CD4-positive, CD25-positive, alpha-beta regulatory T cell (primary cell): ENCODE data around the gene CCNQ. TPM values are rescaled to one million over a fixed set of nuclear protein-coding genes. Genes with fewer than 3 reads are reported as not detected.
A peak's percentile ranks its signal among the peaks of the same experiment; 100 is the strongest.

Experiments
- ATAC-seq, 2 donors: fragments of 150-1000 bp; cut with Tn5 transposase; one replicate each; pipeline ENCODE4 v1.10.0; 2021; ENCODE audit warnings: low read depth in 2 of 2, moderate number of reproducible peaks in 2 of 2, moderate library complexity in 1 of 2
- DNase-seq, 3 donors: peaks; one replicate each; pipeline versions ENCODE4 v3.0.0 to v3.0.0-alpha.2; 2012 to 2022; ENCODE audit warnings: mixed read lengths in 1 of 3
- H3K27ac ChIP-seq: one replicate; pipeline ENCODE4 v1.7.0; 2013; ENCODE audit warnings: mild to moderate bottlenecking, low read length; ENCODE audit not compliant: insufficient read depth, poor library complexity, severe bottlenecking
- H3K27me3 ChIP-seq: one replicate; pipeline ENCODE4 v1.7.0; 2013; ENCODE audit warnings: low read length; ENCODE audit not compliant: control insufficient read depth, insufficient read depth
- H3K36me3 ChIP-seq: one replicate; pipeline ENCODE4 v1.7.0; 2013; ENCODE audit warnings: mild to moderate bottlenecking, low read length, moderate library complexity; ENCODE audit not compliant: control insufficient read depth, insufficient read depth
- H3K4me1 ChIP-seq: 2 replicates; pipeline ENCODE4 v1.7.0; 2013; ENCODE audit warnings: mild to moderate bottlenecking, low read length; ENCODE audit not compliant: insufficient read depth, control insufficient read depth, poor library complexity, severe bottlenecking
- H3K4me3 ChIP-seq: one replicate; pipeline ENCODE4 v1.7.0; 2013; ENCODE audit warnings: low read depth, mild to moderate bottlenecking, low read length, moderate library complexity
- H3K9me3 ChIP-seq, 2 experiments: 1 replicate in 1 of 2; 2 replicates in 1 of 2; pipeline ENCODE4 v1.7.0; 2013; ENCODE audit warnings: low read length in 2 of 2, mild to moderate bottlenecking in 1 of 2, moderate library complexity in 1 of 2; ENCODE audit not compliant: control insufficient read depth in 2 of 2
- H3K27ac Mint-ChIP-seq, 3 donors: one replicate each; pipeline ENCODE4 v1.8.0; 2020 to 2022; ENCODE audit warnings: mild to moderate bottlenecking in 3 of 3, mixed read lengths in 3 of 3, moderate library complexity in 2 of 3
- H3K27me3 Mint-ChIP-seq: one replicate; pipeline ENCODE4 v1.8.0; 2022; ENCODE audit warnings: mild to moderate bottlenecking, mixed read lengths
- H3K36me3 Mint-ChIP-seq: one replicate; pipeline ENCODE4 v1.8.0; 2020; ENCODE audit warnings: mixed read lengths
- H3K4me1 Mint-ChIP-seq, 4 donors: one replicate each; pipeline ENCODE4 v1.8.0; 2020 to 2022; ENCODE audit warnings: mixed read lengths in 4 of 4, mild to moderate bottlenecking in 1 of 4
- H3K4me3 Mint-ChIP-seq, 4 donors: one replicate each; pipeline ENCODE4 v1.8.0; 2020 to 2022; ENCODE audit warnings: mild to moderate bottlenecking in 4 of 4, mixed read lengths in 4 of 4, moderate library complexity in 3 of 4
- H3K9me3 Mint-ChIP-seq, 7 donors: one replicate each; pipeline ENCODE4 v1.8.0; 2020 to 2022; ENCODE audit warnings: mixed read lengths in 7 of 7, mild to moderate bottlenecking in 3 of 7, moderate library complexity in 2 of 7
- polyA plus RNA-seq, 4 donors: library from polyadenylated mRNA; unstranded; fragments of 300-500 nt; fragmentation: Illumina TruSeq; gene quantifications; one replicate each; pipeline ENCODE4 v1.2.3, GENCODE V29; 2021
- total RNA-seq: library from RNA; stranded (reverse); gene quantifications from one replicate; pipeline ENCODE4 v1.2.3, GENCODE V29; 2022

Gene CCNQ
- total and polyA plus RNA-seq, 5 donors from 2014 or later: 23.8 to 78.4 (median 76.8) TPM

GRCh38 chrX:153595859-153596857 lies 2.8 kb downstream of the CCNQ start:
- Mint-ChIP-seq H3K4me3 (peak overlapping the region; percentile 11 to 84 (median 36)), H3K27me3 (no peaks in the 10 kb centered on the region), H3K4me1 (peaks cover 0 to 43% (median 14%) of the 10 kb centered on the region in 4 donors), H3K9me3 (no peaks in the 10 kb centered on the region), H3K36me3 (peaks cover 12% of the 10 kb centered on the region), H3K27ac (no peak overlapping the region)
- Histone ChIP-seq H3K4me3 (peak overlapping the region; percentile 73), H3K27ac (no peak overlapping the region), H3K9me3 (no peaks in the 10 kb centered on the region), H3K4me1 (peaks cover 18% of the 10 kb centered on the region), H3K36me3 (peaks cover 32% of the 10 kb centered on the region), H3K27me3 (no peaks in the 10 kb centered on the region)
- ATAC-seq (no peak), DNase-seq (no peak)

GRCh38 chrX:153595387-153595786 lies 3.6 kb downstream of the CCNQ start:
- no peaks in the 10 kb centered on the region for H3K27me3 Mint-ChIP-seq
- Histone ChIP-seq H3K9me3 (no peaks in the 10 kb centered on the region), H3K4me1 (peaks cover 13% of the 10 kb centered on the region), H3K27me3 (no peaks in the 10 kb centered on the region), H3K4me3 (no peak overlapping the region), H3K36me3 (peaks cover 32% of the 10 kb centered on the region), H3K27ac (no peak overlapping the region)
- H3K27ac Mint-ChIP-seq: no peak overlapping the region
- peaks cover 0 to 36% (median 14%) of the 10 kb centered on the region in 4 donors for H3K4me1 Mint-ChIP-seq
- DNase-seq (no peak), ATAC-seq (no peak)
- H3K9me3 Mint-ChIP-seq: no peaks in the 10 kb centered on the region
- H3K4me3 Mint-ChIP-seq: peak overlapping the region in 1 of 4 donors; percentile 10
- peaks cover 17% of the 10 kb centered on the region for H3K36me3 Mint-ChIP-seq

- DNase-seq (no peak), ATAC-seq (no peak)
- no peaks in the 10 kb centered on the region for H3K27me3 Mint-ChIP-seq
- Histone ChIP-seq H3K4me3 (no peak overlapping the region), H3K27me3 (no peaks in the 10 kb centered on the region), H3K4me1 (peaks cover 6% of the 10 kb centered on the region), H3K27ac (no peak overlapping the region), H3K36me3 (peaks cover 32% of the 10 kb centered on the region), H3K9me3 (no peaks in the 10 kb centered on the region)
- peaks cover 0 to 28% (median 11%) of the 10 kb centered on the region in 4 donors for H3K4me1 Mint-ChIP-seq
- no peaks in the 10 kb centered on the region for H3K9me3 Mint-ChIP-seq
- H3K36me3 Mint-ChIP-seq: peaks cover 17% of the 10 kb centered on the region
- H3K4me3 Mint-ChIP-seq: peak overlapping the region in 1 of 4 donors; percentile 52
- no peak overlapping the region for H3K27ac Mint-ChIP-seq
These were observed 5.0 kb downstream of the CCNQ start for GRCh38 chrX:153593811-153594500.

GRCh38 chrX:153592966-153593688 lies 5.8 kb downstream of the CCNQ start:
- H3K9me3 ChIP-seq: no peaks in the 10 kb centered on the region
- H3K27ac ChIP-seq: no peak overlapping the region
- peaks cover 38% of the 10 kb centered on the region for H3K36me3 ChIP-seq
- DNase-seq: no peak
- H3K4me1 Mint-ChIP-seq: peaks cover 0 to 25% (median 11%) of the 10 kb centered on the region in 4 donors
- no peak overlapping the region for H3K4me3 ChIP-seq
- ATAC-seq: no peak
- peaks cover 17% of the 10 kb centered on the region for H3K36me3 Mint-ChIP-seq
- no peak overlapping the region for H3K4me3 Mint-ChIP-seq
- H3K27ac Mint-ChIP-seq: peak overlapping the region in 1 of 3 donors; percentile 66
- H3K4me1 ChIP-seq: peaks cover 6% of the 10 kb centered on the region
- H3K9me3 Mint-ChIP-seq: no peaks in the 10 kb centered on the region
- H3K27me3 Mint-ChIP-seq: no peaks in the 10 kb centered on the region
- no peaks in the 10 kb centered on the region for H3K27me3 ChIP-seq

GRCh38 chrX:153592091-153592833 lies 6.7 kb downstream of the CCNQ start:
- peaks cover 17% of the 10 kb centered on the region for H3K36me3 Mint-ChIP-seq
- ATAC-seq (no peak), DNase-seq (no peak)
- Histone ChIP-seq H3K36me3 (peaks cover 46% of the 10 kb centered on the region), H3K4me1 (no peaks in the 10 kb centered on the region), H3K4me3 (no peak overlapping the region), H3K9me3 (no peaks in the 10 kb centered on the region), H3K27me3 (no peaks in the 10 kb centered on the region), H3K27ac (no peak overlapping the region)
- peaks cover 0 to 17% (median 5%) of the 10 kb centered on the region in 4 donors for H3K4me1 Mint-ChIP-seq
- H3K27me3 Mint-ChIP-seq: no peaks in the 10 kb centered on the region
- H3K4me3 Mint-ChIP-seq: no peak overlapping the region
- no peaks in the 10 kb centered on the region for H3K9me3 Mint-ChIP-seq
- no peak overlapping the region for H3K27ac Mint-ChIP-seq

- H3K36me3 ChIP-seq: peaks cover 49% of the 10 kb centered on the region
- Mint-ChIP-seq H3K4me1 (peaks cover 0 to 7% (median under 1%) of the 10 kb centered on the region in 4 donors), H3K36me3 (peaks cover 20% of the 10 kb centered on the region), H3K9me3 (no peaks in the 10 kb centered on the region), H3K27ac (peak overlapping the region in 1 of 3 donors; percentile 44), H3K27me3 (no peaks in the 10 kb centered on the region), H3K4me3 (no peak overlapping the region)
- ATAC-seq: no peak
- DNase-seq: no peak
- H3K27me3 ChIP-seq: no peaks in the 10 kb centered on the region
- no peak overlapping the region for H3K4me3 ChIP-seq
- no peaks in the 10 kb centered on the region for H3K4me1 ChIP-seq
- no peaks in the 10 kb centered on the region for H3K9me3 ChIP-seq
- H3K27ac ChIP-seq: no peak overlapping the region
These were observed 7.7 kb downstream of the CCNQ start for GRCh38 chrX:153590961-153591956.
